Liver (tissue), 9 donors: ENCODE results near the gene SNCAIP. TPM values are rescaled to one million over a fixed set of nuclear protein-coding genes. Genes with fewer than 3 reads are reported as not detected.
A peak's percentile ranks its signal among the peaks of the same experiment; 100 is the strongest.

ENCODE experiments used
- DNase-seq: peaks from one replicate; pipeline ENCODE4 v3.0.0-alpha.2; 2017; ENCODE audit warnings: low spot score
- H3K27ac ChIP-seq, 2 donors: one replicate each; pipeline ENCODE4 v1.7.0; 2013; ENCODE audit warnings: inconsistent platforms in 2 of 2, low read length in 2 of 2, control low read depth in 1 of 2, low read depth in 1 of 2, mild to moderate bottlenecking in 1 of 2
- H3K27me3 ChIP-seq, 4 donors: one replicate each; pipeline versions ENCODE4 v1.6.1 to v1.7.0; 2013; ENCODE audit warnings: low read length in 3 of 4, inconsistent platforms in 1 of 4, mild to moderate bottlenecking in 1 of 4, moderate library complexity in 1 of 4; ENCODE audit not compliant: control insufficient read depth in 4 of 4, insufficient read depth in 4 of 4
- H3K36me3 ChIP-seq, 4 donors: one replicate each; pipeline versions ENCODE4 v1.6.1 to v1.7.0; 2013; ENCODE audit warnings: low read length in 3 of 4, mild to moderate bottlenecking in 3 of 4, low read depth in 1 of 4, moderate library complexity in 1 of 4; ENCODE audit not compliant: control insufficient read depth in 4 of 4, insufficient read depth in 3 of 4
- H3K4me1 ChIP-seq, 4 donors: one replicate each; pipeline versions ENCODE4 v1.6.1 to v1.7.0; 2013; ENCODE audit warnings: low read length in 3 of 4, mild to moderate bottlenecking in 3 of 4, moderate library complexity in 1 of 4; ENCODE audit not compliant: control insufficient read depth in 4 of 4, insufficient read depth in 4 of 4
- H3K4me3 ChIP-seq, 3 donors: one replicate each; pipeline versions ENCODE4 v1.6.1 to v1.7.0; 2013; ENCODE audit warnings: low read length in 3 of 3, control low read depth in 1 of 3, low read depth in 1 of 3, mild to moderate bottlenecking in 1 of 3
- H3K9ac ChIP-seq, 2 donors: one replicate each; pipeline ENCODE4 v1.7.0; 2013; ENCODE audit warnings: low read length in 2 of 2, mild to moderate bottlenecking in 2 of 2, moderate library complexity in 2 of 2, control low read depth in 1 of 2, low read depth in 1 of 2
- H3K9me3 ChIP-seq, 4 donors: one replicate each; pipeline versions ENCODE4 v1.6.1 to v1.7.0; 2013; ENCODE audit warnings: low read length in 3 of 4; ENCODE audit not compliant: control insufficient read depth in 4 of 4
- EGR1 ChIP-seq, 2 donors: IDR thresholded peaks; 2 replicates each; pipeline ENCODE4 v1.6.1; 2016 to 2018; ENCODE audit warnings: antibody characterized with exemption in 2 of 2, low read depth in 2 of 2
- FOXA2 ChIP-seq: IDR thresholded peaks from 2 replicates; pipeline ENCODE4 v1.6.1; 2016; ENCODE audit warnings: antibody characterized with exemption
- GABPA ChIP-seq, 2 donors: IDR thresholded peaks in 1 of 2; conservative IDR thresholded peaks in 1 of 2; 2 replicates each; pipeline ENCODE4 v1.6.1; 2016; ENCODE audit warnings: antibody characterized with exemption in 2 of 2, mild to moderate bottlenecking in 1 of 2, moderate library complexity in 1 of 2
- HNF4A ChIP-seq, 2 donors: conservative IDR thresholded peaks; 2 replicates each; pipeline ENCODE4 v1.6.1; 2016; ENCODE audit warnings: antibody characterized with exemption in 2 of 2, mild to moderate bottlenecking in 2 of 2
- HNF4G ChIP-seq: IDR thresholded peaks from 2 replicates; pipeline ENCODE4 v1.6.1; 2016; ENCODE audit warnings: antibody characterized with exemption
- JUND ChIP-seq, 2 donors: IDR thresholded peaks; 2 replicates each; pipeline ENCODE4 v1.6.1; 2016; ENCODE audit warnings: antibody characterized with exemption in 2 of 2
- NR2F2 ChIP-seq: IDR thresholded peaks from 2 replicates; pipeline ENCODE4 v1.6.1; 2016; ENCODE audit warnings: antibody characterized with exemption
- RAD21 ChIP-seq, 2 donors: IDR thresholded peaks; 2 replicates each; pipeline ENCODE4 v1.6.1; 2016; ENCODE audit warnings: antibody characterized with exemption in 2 of 2, mild to moderate bottlenecking in 2 of 2
- REST ChIP-seq: IDR thresholded peaks from 2 replicates; pipeline ENCODE4 v1.6.1; 2016; ENCODE audit warnings: antibody characterized with exemption, mild to moderate bottlenecking
- RXRA ChIP-seq, 2 donors: IDR thresholded peaks; 2 replicates each; pipeline ENCODE4 v1.6.1; 2017 to 2018; ENCODE audit warnings: antibody characterized with exemption in 2 of 2, mild to moderate bottlenecking in 1 of 2
- SP1 ChIP-seq: IDR thresholded peaks from 2 replicates; pipeline ENCODE4 v1.6.1; 2018; ENCODE audit warnings: antibody characterized with exemption, mild to moderate bottlenecking
- TAF1 ChIP-seq: conservative IDR thresholded peaks from 2 replicates; pipeline ENCODE4 v1.6.1; 2016; ENCODE audit warnings: antibody characterized with exemption, mild to moderate bottlenecking
- YY1 ChIP-seq: IDR thresholded peaks from 2 replicates; pipeline ENCODE4 v1.6.1; 2016; ENCODE audit warnings: antibody characterized with exemption, mild to moderate bottlenecking
- WGBS: extraction: QIAGEN DNeasy Blood & Tissue Kit; methylation state at CpG from one replicate; pipeline ENCODE4 v1.1.7; 2013; 5-methylcytosine and 5-hydroxymethylcytosine counted together
- polyA plus RNA-seq, 2 donors: library from polyadenylated mRNA; stranded (reverse) in 1 of 2; unstranded in 1 of 2; fragments of 200-250 nt in 1 of 2; fragments of >200 nt in 1 of 2; fragmentation: Nextera tagmentation in 1 of 2; extraction: Ambion mirVana in 1 of 2; gene quantifications; one replicate each; pipeline versions ENCODE4 v1.2.1 to v1.2.3, GENCODE V29; 2013 to 2015
- total RNA-seq, 2 donors: library from RNA; depleted of rRNA; stranded (reverse); fragments of >200 nt; gene quantifications; one replicate each; pipeline ENCODE4 v1.2.3, GENCODE V29; 2014
- TF ChIP-seq, protein P1 (sequence below): IDR thresholded peaks from 2 replicates; pipeline ENCODE4 v1.6.1; 2016; ENCODE audit warnings: antibody characterized with exemption
- TF ChIP-seq, protein P2 (sequence below): fragments of 150-350 bp; IDR thresholded peaks from 2 replicates; pipeline ENCODE4 v1.5.1; 2017; ENCODE audit warnings: improper control_type of control experiment, low read depth, low read length; ENCODE audit not compliant: missing input control
- TF ChIP-seq, protein P3 (sequence below): IDR thresholded peaks from 2 replicates; pipeline ENCODE4 v1.6.1; 2016; ENCODE audit warnings: antibody characterized with exemption
- TF ChIP-seq, protein P4 (sequence below): IDR thresholded peaks from 2 replicates; pipeline ENCODE4 v1.6.1; 2016; ENCODE audit warnings: antibody characterized with exemption
- donor health status: healthy.
- donor health status: healthy.
- donor health status: healthy.
- donor health status: healthy.
- donor health status: healthy.

SNCAIP gene
- total and polyA plus RNA-seq, 4 donors: 0.17 to 2.1 (median 0.74) TPM

DNA sequence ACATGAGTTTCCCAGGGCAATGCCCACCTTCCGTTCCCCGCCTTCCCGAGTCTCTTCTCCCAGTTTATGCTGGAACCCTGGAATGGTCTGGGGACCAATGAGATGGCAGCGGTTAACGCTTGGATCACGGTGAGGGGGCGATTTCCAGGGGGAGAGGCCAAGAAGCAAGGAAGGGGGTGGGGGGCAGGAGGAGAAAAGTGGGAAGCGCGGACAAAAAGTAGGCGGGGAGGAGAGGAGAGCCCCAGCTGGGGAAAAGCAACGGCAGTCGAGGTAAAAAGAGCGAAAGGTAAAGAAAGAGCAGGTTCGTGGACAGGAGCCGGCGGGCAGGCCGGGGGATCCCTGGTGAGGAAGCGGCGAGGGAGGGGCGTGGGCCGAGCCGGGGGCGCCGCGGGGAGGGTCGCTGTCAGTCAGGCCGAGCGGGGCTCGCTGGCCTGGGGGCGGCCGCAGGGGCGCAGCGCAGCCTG is 508 bp upstream of the SNCAIP start:
- Histone ChIP-seq H3K4me1 (peaks cover 3 to 16% (median 13%) of the 10 kb centered on the region in 4 donors), H3K27ac (no peak overlapping the region), H3K9me3 (no peaks in the 10 kb centered on the region), H3K9ac (no peak overlapping the region), H3K36me3 (no peaks in the 10 kb centered on the region), H3K4me3 (peak overlapping the region in 1 of 3 donors; percentile 70), H3K27me3 (peaks cover 0 to 10% (median 3%) of the 10 kb centered on the region in 4 donors)
- WGBS: 7% methylated on average over 33 of the region's 33 CpGs
- no peak for TF ChIP-seq SP1
- no peak for TF ChIP-seq NR2F2
- TF ChIP-seq HNF4A (conservative IDR thresholded peaks at IDR 0.05): no peak
- TF ChIP-seq REST: no peak
- TF ChIP-seq, protein P1, sequence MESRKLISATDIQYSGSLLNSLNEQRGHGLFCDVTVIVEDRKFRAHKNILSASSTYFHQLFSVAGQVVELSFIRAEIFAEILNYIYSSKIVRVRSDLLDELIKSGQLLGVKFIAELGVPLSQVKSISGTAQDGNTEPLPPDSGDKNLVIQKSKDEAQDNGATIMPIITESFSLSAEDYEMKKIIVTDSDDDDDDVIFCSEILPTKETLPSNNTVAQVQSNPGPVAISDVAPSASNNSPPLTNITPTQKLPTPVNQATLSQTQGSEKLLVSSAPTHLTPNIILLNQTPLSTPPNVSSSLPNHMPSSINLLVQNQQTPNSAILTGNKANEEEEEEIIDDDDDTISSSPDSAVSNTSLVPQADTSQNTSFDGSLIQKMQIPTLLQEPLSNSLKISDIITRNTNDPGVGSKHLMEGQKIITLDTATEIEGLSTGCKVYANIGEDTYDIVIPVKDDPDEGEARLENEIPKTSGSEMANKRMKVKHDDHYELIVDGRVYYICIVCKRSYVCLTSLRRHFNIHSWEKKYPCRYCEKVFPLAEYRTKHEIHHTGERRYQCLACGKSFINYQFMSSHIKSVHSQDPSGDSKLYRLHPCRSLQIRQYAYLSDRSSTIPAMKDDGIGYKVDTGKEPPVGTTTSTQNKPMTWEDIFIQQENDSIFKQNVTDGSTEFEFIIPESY: no peak
- TF ChIP-seq TAF1: no peak
- TF ChIP-seq GABPA (IDR thresholded peaks at IDR 0.05 in 1 of 2, conservative IDR thresholded peaks at IDR 0.05 in 1 of 2): no peak
- TF ChIP-seq, protein P2, sequence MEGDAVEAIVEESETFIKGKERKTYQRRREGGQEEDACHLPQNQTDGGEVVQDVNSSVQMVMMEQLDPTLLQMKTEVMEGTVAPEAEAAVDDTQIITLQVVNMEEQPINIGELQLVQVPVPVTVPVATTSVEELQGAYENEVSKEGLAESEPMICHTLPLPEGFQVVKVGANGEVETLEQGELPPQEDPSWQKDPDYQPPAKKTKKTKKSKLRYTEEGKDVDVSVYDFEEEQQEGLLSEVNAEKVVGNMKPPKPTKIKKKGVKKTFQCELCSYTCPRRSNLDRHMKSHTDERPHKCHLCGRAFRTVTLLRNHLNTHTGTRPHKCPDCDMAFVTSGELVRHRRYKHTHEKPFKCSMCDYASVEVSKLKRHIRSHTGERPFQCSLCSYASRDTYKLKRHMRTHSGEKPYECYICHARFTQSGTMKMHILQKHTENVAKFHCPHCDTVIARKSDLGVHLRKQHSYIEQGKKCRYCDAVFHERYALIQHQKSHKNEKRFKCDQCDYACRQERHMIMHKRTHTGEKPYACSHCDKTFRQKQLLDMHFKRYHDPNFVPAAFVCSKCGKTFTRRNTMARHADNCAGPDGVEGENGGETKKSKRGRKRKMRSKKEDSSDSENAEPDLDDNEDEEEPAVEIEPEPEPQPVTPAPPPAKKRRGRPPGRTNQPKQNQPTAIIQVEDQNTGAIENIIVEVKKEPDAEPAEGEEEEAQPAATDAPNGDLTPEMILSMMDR: no peak
- no peak for TF ChIP-seq JUND (IDR thresholded peaks at IDR 0.05)
- TF ChIP-seq FOXA2: no peak
- TF ChIP-seq YY1: no peak
- TF ChIP-seq, protein P3, sequence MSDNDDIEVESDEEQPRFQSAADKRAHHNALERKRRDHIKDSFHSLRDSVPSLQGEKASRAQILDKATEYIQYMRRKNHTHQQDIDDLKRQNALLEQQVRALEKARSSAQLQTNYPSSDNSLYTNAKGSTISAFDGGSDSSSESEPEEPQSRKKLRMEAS: no peak
- TF ChIP-seq, protein P4, sequence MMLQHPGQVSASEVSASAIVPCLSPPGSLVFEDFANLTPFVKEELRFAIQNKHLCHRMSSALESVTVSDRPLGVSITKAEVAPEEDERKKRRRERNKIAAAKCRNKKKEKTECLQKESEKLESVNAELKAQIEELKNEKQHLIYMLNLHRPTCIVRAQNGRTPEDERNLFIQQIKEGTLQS: no peak
- no peak for TF ChIP-seq HNF4G
- TF ChIP-seq RAD21 (IDR thresholded peaks at IDR 0.05): no peak
- TF ChIP-seq EGR1 (IDR thresholded peaks at IDR 0.05; ENCODE audit: low read depth in 2 of 2): no peak
- no peak for TF ChIP-seq RXRA (IDR thresholded peaks at IDR 0.05)
- no peak for DNase-seq
